NCI-H524 treated with DMSO at 0.1 percent for 48 hours (cell line): ENCODE data around the gene ACP6.
"Not testable (repeated sequence)": the region's sequence is repeated elsewhere in the genome, so short reads cannot be mapped to it uniquely, and the experiment has no call there.

ENCODE experiments used
- DNase-seq: peaks from one replicate; lab custom pipeline; 2025; lab: John Stamatoyannopoulos, UW

ACP6 gene

GRCh38 chr1:147619741-147620140 lies 50.6 kb downstream of the ACP6 start:
- DNase-seq = no peak

GRCh38 chr1:147618771-147619170 lies 51.6 kb downstream of the ACP6 start:
- DNase-seq = no peak

GRCh38 chr1:147618077-147618569 lies 52.2 kb downstream of the ACP6 start:
- DNase-seq = no peak

GRCh38 chr1:147614966-147615365 lies 55.4 kb downstream of the ACP6 start:
- DNase-seq = not testable (repeated sequence)

GRCh38 chr1:147613506-147613905 lies 56.8 kb downstream of the ACP6 start:
- no peak for DNase-seq

- no peak for DNase-seq
These were observed 58.0 kb downstream of the ACP6 start for GRCh38 chr1:147612366-147612765.

GRCh38 chr1:147611586-147611985 lies 58.7 kb downstream of the ACP6 start:
- DNase-seq = no peak

- no peak for DNase-seq
These were observed 59.3 kb downstream of the ACP6 start for GRCh38 chr1:147611021-147611426.

GRCh38 chr1:147609358-147609757 lies 61.0 kb downstream of the ACP6 start:
- DNase-seq = no peak

- DNase-seq = no peak
These were observed 61.7 kb downstream of the ACP6 start for GRCh38 chr1:147608596-147608995.

GRCh38 chr1:147605591-147605990 lies 64.7 kb downstream of the ACP6 start:
- no peak for DNase-seq

- no peak for DNase-seq
These were observed 66.3 kb downstream of the ACP6 start for GRCh38 chr1:147603986-147604385.

- DNase-seq = peak; percentile 32
These were observed 69.9 kb downstream of the ACP6 start for GRCh38 chr1:147600119-147601111.

GRCh38 chr1:147599362-147600118 lies 70.8 kb downstream of the ACP6 start:
- DNase-seq = peak; percentile 75

- DNase-seq = peak; percentile 1
These were observed 71.5 kb downstream of the ACP6 start for GRCh38 chr1:147598621-147599361.

- DNase-seq = no peak
These were observed 73.3 kb downstream of the ACP6 start for GRCh38 chr1:147597010-147597409.
